A549 (cell line): ENCODE measurements around the gene LY86.
"Not testable (repeated sequence)": the region's sequence is repeated elsewhere in the genome, so short reads cannot be mapped to it uniquely, and the experiment has no call there.

Source experiments
- CHD4 ChIP-seq: fragments of 200-600 bp; sonication (generic); IDR thresholded peaks from 2 replicates; pipeline ENCODE4 v1.6.1; 2016; ENCODE audit warnings: antibody characterized with exemption, mild to moderate bottlenecking, borderline replicate concordance
- HOXA7 ChIP-seq: fragments of 250-450 bp; sonication (Bioruptor Pico); IDR thresholded peaks from 2 replicates; pipeline ENCODE4 v1.5.0; 2020; ENCODE audit warnings: mild to moderate bottlenecking, moderate library complexity
- JUNB ChIP-seq: fragments of >200 bp; sonication (Bioruptor Twin); formaldehyde crosslinking; IDR thresholded peaks from 2 replicates; pipeline ENCODE4 v1.6.1; 2016
- KDM1A ChIP-seq: fragments of 200-600 bp; sonication (generic); IDR thresholded peaks from 2 replicates; pipeline ENCODE4 v1.6.1; 2016; ENCODE audit warnings: low read depth, mild to moderate bottlenecking
- KDM5A ChIP-seq: fragments of 200-600 bp; sonication (generic); IDR thresholded peaks from 2 replicates; pipeline ENCODE4 v1.6.1; 2016; ENCODE audit warnings: antibody characterized with exemption, mild to moderate bottlenecking
- PHF8 ChIP-seq: fragments of 200-600 bp; sonication (generic); IDR thresholded peaks from 2 replicates; pipeline ENCODE4 v1.6.1; 2016; ENCODE audit warnings: low read depth, mild to moderate bottlenecking, antibody characterized with exemption, moderate library complexity, borderline replicate concordance
- POLR2A ChIP-seq: IDR thresholded peaks from 2 replicates; pipeline ENCODE4 v1.6.1; 2012; ENCODE audit warnings: mild to moderate bottlenecking, low read length
- RARB ChIP-seq: fragments of 250-450 bp; sonication (Bioruptor Pico); IDR thresholded peaks from 2 replicates; pipeline ENCODE4 v1.8.0; 2021; ENCODE audit warnings: mild to moderate bottlenecking, moderate library complexity
- RFX5 ChIP-seq: fragments of 450-650 bp; IDR thresholded peaks from 2 replicates; pipeline ENCODE4 v1.7.1; 2014; ENCODE audit warnings: antibody characterized with exemption, mild to moderate bottlenecking, moderate library complexity
- TP53 ChIP-seq: fragments of 250-450 bp; sonication (Bioruptor Pico); IDR thresholded peaks from 2 replicates; pipeline ENCODE4 v1.5.0; 2021; ENCODE audit warnings: mild to moderate bottlenecking, moderate library complexity
- TF ChIP-seq, protein P1 (sequence below): fragments of >200 bp; sonication (Bioruptor Twin); formaldehyde crosslinking; IDR thresholded peaks from 3 replicates; pipeline ENCODE4 v1.5.1; 2016
- TF ChIP-seq, protein P2 (sequence below): fragments of 150-350 bp; IDR thresholded peaks from 2 replicates; pipeline ENCODE4 v1.6.1; 2014; ENCODE audit warnings: low read depth, mild to moderate bottlenecking, low read length
- TF ChIP-seq, protein P3 (sequence below): fragments of 200-600 bp; sonication (generic); IDR thresholded peaks from 2 replicates; pipeline ENCODE4 v1.6.1; 2016; ENCODE audit warnings: antibody characterized with exemption, mild to moderate bottlenecking, moderate library complexity

DNA sequence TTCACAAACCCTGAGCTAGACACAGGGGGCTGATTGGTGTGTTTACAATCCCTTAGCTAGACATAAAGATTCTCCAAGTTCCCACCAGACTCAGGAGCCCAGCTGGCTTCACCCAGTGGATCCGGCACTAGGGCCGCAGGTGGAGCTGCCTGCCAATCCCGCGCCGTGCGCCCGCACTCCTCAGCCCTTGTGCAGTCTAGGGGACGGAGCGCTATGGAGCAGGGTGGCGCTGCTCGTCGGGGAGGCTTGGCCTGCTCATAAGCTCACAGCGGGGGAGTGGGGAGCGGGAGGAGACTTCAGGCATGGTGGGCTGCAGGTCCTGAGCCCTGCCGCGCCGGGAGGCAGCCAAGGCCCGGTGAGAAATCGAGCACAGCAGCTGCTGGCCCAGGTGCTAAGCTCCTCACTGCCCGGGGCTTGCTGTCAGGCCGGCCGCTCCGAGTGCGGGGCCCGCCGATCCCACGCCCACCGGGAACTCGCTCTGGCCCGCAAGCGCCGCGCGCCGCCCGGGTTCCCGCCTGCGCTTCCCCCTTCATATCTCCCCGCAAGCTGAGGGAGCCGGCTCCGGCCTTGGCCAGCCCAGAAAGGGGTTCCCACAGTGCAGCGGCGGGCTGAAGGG lies 24.7 kb downstream of the LY86 start:
- TF ChIP-seq, protein P1, sequence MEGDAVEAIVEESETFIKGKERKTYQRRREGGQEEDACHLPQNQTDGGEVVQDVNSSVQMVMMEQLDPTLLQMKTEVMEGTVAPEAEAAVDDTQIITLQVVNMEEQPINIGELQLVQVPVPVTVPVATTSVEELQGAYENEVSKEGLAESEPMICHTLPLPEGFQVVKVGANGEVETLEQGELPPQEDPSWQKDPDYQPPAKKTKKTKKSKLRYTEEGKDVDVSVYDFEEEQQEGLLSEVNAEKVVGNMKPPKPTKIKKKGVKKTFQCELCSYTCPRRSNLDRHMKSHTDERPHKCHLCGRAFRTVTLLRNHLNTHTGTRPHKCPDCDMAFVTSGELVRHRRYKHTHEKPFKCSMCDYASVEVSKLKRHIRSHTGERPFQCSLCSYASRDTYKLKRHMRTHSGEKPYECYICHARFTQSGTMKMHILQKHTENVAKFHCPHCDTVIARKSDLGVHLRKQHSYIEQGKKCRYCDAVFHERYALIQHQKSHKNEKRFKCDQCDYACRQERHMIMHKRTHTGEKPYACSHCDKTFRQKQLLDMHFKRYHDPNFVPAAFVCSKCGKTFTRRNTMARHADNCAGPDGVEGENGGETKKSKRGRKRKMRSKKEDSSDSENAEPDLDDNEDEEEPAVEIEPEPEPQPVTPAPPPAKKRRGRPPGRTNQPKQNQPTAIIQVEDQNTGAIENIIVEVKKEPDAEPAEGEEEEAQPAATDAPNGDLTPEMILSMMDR, result not testable (repeated sequence)
- not testable (repeated sequence) for TF ChIP-seq TP53 (CRISPR knock-in tag); POLR2A; JUNB; KDM5A; RFX5; RARB (CRISPR knock-in tag); PHF8; KDM1A; HOXA7 (CRISPR knock-in tag); CHD4
- TF ChIP-seq, protein P2, sequence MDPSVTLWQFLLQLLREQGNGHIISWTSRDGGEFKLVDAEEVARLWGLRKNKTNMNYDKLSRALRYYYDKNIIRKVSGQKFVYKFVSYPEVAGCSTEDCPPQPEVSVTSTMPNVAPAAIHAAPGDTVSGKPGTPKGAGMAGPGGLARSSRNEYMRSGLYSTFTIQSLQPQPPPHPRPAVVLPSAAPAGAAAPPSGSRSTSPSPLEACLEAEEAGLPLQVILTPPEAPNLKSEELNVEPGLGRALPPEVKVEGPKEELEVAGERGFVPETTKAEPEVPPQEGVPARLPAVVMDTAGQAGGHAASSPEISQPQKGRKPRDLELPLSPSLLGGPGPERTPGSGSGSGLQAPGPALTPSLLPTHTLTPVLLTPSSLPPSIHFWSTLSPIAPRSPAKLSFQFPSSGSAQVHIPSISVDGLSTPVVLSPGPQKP, result not testable (repeated sequence)
- TF ChIP-seq, protein P3, sequence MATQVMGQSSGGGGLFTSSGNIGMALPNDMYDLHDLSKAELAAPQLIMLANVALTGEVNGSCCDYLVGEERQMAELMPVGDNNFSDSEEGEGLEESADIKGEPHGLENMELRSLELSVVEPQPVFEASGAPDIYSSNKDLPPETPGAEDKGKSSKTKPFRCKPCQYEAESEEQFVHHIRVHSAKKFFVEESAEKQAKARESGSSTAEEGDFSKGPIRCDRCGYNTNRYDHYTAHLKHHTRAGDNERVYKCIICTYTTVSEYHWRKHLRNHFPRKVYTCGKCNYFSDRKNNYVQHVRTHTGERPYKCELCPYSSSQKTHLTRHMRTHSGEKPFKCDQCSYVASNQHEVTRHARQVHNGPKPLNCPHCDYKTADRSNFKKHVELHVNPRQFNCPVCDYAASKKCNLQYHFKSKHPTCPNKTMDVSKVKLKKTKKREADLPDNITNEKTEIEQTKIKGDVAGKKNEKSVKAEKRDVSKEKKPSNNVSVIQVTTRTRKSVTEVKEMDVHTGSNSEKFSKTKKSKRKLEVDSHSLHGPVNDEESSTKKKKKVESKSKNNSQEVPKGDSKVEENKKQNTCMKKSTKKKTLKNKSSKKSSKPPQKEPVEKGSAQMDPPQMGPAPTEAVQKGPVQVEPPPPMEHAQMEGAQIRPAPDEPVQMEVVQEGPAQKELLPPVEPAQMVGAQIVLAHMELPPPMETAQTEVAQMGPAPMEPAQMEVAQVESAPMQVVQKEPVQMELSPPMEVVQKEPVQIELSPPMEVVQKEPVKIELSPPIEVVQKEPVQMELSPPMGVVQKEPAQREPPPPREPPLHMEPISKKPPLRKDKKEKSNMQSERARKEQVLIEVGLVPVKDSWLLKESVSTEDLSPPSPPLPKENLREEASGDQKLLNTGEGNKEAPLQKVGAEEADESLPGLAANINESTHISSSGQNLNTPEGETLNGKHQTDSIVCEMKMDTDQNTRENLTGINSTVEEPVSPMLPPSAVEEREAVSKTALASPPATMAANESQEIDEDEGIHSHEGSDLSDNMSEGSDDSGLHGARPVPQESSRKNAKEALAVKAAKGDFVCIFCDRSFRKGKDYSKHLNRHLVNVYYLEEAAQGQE, result not testable (repeated sequence)
